Eye (tissue), 1 donor: ENCODE results near the gene WSCD2.
A peak's percentile ranks its signal among the peaks of the same experiment; 100 is the strongest.

Experiments used
- DNase-seq: peaks from one replicate; pipeline ENCODE4 v3.0.0-alpha.2; 2015

WSCD2 gene

DNA sequence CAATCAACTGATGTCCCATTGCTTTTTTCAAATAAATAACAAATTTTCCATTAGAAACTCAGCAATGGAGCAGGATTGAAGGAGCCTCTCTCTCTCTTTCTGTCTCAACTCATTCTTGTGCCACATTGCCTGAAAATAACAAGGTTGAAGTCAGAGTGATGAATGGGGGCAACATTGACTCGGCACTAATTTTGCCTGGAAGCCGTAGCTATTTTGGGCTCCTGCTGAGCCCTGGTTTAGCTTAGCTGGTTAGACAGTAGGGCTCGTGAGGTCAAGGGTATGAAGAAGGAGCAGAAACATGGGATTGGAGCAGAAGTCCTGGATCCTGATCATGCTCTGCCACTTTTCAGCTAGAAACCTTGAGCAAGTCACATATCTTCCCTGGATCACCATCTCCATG lies 38.9 kb downstream of the WSCD2 start:
- no peak for DNase-seq

DNA sequence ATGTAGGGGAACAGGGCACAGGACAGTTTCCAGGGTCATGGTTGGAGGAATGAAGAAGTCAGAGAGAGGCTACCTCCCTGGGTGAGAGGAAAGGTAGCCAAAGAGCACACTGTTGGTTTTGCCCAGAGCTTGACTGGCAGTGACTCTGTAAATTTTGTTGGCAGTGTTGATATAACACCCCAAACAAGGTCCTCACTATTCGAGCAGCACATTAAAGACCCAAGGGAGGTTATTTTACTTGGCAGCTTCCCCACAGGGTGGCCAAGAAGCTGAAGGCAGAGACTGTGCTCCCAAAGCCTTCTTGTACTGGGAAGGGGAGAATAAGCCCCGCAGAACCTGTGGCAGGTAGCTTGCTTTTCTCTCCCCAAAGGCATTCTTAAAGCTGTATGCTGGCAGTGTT lies 40.6 kb downstream of the WSCD2 start:
- no peak for DNase-seq

DNA sequence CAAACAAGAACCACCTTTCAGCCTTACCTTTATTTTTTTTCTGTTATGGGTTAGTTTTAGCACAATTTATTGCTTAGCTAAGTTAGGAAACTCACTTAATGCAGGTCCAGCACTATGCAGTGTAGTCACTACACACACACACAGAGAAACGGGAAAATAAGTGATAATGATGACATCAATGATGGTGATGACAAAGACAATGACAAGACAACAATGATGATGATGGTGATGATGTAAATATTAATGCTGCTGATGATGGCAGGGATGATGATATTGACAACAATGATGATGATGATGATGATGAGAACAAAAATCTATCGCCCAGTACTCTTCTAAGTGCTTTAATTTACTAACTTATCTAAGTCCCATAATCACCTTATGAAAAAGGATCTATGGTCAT lies 41.1 kb downstream of the WSCD2 start:
- DNase-seq: no peak

DNA sequence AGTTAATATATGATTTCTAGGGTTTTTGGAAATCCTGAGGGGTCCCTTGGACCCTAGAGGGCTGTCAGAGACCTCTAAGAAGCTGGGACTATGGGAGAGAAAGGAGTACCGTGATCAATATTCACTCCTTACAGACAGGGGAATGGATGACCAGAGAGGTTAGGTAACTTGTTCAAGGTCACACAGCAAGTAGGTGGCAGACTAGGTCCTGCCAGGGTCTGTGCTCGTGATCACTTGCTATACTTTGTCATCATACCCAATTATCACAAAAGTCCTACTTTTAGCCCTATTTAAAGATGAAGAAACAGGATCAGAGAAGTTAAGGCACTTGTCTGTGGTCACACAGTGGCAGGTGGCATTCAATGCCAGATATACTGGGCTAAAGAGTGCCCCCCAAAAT lies 42.9 kb downstream of the WSCD2 start:
- no peak for DNase-seq

DNA sequence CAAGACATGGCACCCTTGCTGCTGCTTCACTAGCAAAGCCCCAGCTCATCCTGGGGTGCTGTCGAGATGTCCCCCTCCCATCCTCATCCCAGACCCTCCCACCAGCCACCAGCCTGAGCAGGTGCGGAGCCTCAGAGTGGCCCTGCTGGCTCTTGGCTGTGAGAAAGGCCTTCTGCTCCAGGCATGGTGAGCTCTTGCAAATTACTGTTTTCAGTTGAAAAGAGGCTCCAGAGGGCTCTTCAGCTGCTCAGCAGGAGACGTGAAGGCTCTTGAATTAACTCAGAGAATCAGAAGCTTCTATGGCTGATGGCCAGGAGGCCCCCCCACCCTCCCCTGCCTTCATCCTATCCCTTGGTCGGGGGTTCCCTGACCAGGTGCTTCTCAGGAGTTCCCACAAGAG lies 44.1 kb downstream of the WSCD2 start:
- no peak for DNase-seq

DNA sequence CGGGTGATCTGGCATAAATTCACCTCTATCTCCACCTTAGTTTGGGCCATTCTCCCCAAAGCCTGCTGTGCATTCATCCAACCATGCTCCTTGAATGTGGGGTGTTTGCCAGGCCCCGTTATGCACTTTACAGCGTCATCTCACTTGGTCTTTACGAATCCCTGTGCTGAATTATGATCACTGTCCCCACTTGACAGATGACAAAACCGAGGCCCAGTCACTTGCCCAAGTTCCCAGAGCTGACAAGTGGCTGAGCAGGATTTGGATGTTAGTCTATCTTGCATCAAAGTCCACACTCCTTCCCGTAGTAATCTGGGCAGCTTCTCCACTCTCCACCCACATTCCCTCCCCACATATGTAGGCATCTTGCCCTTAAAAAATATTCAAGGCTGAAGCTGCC lies 44.8 kb downstream of the WSCD2 start:
- DNase-seq: no peak

DNA sequence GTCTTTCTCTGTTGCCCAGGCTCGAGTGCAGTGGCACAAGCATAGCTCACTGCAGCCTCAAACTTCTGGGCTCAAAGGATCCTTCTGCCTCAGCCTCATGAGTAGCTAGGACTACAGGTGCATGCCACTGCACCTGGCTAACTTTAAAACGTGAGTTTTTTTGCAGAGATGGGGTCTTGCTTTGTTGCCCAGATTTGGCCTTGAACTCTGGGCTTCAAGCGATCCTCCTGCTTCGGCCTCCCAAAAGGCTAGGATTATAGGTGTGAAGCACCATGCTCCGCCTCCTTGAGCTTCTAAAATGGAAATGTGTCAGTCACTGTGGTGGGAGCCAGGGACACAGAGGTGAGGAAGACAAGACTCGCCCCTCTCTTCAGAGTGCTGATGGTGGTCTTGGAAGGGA lies 45.6 kb downstream of the WSCD2 start:
- no peak for DNase-seq

DNA sequence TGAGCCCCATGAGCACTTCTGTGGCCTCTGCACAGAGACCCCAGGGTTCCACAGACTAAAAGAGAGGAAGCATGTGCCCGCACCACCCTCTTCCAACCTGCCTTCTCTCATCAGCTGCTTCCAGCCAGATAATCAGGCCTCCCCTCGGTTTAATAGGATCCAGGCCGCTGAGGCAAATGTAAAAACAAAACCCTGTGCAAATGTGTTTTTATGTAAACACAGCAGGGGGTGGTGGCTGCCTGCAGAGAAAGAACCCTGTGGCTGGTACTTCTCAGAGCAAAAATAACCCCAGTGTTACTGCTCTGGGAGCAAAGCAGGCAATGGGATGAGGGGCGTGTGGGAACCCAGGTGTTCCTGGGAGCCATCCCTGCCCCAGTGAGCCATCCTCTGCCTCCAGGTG lies 46.2 kb downstream of the WSCD2 start:
- peak; percentile 44 for DNase-seq

DNA sequence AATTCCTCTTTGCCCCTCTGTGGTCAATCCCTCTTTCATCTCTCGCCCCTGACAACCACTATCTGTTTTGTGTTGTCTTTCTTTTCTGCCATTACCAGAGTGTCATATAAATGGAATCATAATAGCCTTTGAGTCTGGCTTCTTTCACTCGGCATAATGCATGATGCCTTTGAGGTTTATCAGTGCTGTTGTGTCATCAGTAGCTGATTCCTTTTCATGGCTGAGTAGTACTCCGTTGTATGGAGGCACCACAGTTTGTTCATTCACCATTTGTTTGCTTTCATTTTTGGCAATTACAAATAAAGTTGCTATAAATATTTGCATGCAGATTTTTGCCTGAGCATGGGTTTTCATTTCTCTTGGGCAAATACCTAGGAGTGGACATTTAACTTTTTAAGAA lies 47.2 kb downstream of the WSCD2 start:
- DNase-seq: no peak

DNA sequence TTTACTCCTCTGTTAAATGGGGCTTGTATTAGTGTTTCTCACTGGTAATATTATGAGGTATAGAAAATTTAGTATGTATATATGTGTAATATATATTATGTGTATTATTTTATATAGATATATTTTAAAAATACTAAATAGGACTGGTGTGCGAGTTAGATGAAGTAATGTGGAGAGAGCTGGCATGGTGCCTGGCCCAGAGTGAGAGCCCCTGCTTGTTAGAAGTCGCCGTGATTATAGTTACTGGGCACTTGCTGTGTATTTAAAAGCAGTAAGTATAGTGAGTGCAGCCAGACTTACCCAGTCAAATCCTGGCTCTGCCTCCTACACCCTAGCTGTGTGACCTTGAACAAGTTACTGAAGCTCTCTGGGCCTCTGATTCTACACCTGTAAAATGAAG lies 48.0 kb downstream of the WSCD2 start:
- no peak for DNase-seq

DNA sequence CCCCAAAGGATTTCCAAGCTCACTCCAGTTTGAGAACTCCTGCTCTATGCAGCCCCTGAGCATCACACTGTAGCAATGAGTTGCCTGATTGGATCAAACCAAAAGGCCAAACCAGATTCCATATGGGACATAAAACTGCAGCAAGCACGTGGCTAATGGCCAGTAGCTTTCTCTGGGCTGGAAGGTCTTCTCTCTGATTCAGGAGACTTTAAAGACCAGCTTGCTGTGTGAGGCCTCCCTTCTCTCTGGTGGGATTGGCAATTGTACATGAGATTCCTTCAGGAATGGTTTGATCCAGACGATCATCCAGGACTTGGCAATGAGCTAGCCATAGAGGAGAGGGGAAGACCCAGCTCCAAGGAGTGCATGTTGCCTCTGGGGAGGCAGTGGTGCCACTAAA lies 50.2 kb downstream of the WSCD2 start:
- no peak for DNase-seq

DNA sequence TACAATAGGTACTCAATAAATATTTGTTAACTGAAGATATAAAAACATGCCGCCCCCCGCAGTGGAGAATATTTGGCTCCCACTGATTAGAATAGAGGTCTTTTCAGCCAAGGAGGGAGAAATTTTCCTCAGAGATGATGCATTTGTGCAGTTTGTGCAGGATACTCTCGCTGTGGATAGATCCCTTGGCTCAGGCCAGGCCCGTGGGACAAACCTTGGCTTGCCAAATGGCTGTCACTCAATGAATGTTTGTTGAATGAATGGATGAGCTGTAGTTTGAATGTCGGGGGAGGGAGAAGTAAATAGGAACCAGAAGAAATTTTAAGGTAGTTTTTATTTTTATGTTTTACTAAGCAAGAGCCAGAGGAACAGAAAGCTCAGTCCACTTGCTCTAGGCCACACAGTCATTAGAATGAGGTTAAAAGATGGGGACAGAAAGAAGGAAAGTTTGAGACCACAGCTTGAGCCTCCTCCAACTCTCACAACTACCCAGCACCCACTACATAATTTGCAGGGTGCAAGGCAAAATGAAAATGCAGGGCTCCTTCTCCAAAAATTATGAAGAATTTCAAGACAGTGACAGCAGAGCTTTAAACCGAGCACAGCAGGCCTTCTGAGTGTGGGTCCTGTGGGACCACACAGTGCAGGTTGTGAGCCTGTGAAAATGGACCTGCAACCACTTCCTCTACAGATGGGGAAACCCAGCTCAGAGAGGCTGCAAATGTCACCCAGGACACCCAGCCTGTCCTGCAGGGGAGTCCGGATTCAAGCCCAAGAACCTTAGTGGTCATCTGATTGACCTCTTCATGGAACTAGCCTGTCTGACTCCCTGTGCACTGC lies 51.4 kb downstream of the WSCD2 start:
- DNase-seq: no peak

DNA sequence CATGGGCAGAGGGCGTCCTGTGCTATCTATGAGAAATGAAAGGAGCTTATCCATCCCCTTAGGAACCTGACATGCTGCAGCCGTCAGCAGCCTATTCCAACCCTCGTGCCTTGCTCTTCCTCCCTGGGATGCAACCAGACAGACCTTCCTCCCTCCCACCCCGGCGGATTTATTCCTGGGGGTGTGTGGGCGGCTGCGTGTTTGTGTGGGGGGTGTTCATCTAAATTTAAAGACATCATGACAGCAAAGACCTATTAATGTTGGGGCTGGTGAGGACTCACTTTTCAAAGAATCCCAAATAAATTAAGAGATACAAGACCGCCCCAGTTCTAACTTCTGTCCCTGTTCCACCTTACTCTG lies 52.0 kb downstream of the WSCD2 start:
- DNase-seq: no peak

DNA sequence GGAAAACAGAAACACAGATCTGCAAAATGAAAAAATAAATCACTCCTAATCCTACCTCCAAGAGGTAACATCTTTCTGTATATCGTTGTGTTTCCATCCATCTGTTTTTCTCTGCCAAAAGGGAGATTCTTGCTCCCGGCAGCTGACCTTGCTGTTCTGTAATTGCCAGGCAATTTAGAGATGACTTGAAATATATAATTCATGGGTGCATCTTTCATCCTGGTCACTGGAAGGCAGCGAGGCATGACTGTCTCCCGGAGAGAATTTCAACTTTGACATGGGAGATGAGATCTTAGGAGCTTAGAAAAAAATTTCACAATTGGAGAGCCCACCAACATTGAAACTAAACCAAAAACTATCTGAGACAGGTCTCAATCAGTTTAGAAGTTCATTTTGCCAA lies 53.0 kb downstream of the WSCD2 start:
- peak; percentile 58 for DNase-seq

DNA sequence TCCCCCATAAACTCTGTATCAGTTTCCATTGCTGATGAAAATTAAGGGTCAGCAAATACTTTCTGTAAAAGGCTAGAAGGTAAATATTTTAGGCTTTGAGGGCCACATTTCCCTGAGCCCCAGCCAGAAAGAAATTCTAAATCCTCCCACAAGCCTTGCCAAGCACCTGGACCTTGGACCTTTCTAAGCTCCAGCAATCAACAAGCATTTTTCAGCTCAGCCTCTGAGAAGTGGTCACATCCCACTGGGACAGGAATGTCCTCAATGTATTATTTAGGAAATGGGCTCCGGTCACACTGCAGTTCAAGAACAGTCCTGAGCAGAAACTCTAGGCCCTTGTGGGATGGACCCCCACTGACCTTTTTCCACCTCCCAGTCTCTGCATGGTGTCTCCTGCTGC lies 55.9 kb downstream of the WSCD2 start:
- DNase-seq: no peak

DNA sequence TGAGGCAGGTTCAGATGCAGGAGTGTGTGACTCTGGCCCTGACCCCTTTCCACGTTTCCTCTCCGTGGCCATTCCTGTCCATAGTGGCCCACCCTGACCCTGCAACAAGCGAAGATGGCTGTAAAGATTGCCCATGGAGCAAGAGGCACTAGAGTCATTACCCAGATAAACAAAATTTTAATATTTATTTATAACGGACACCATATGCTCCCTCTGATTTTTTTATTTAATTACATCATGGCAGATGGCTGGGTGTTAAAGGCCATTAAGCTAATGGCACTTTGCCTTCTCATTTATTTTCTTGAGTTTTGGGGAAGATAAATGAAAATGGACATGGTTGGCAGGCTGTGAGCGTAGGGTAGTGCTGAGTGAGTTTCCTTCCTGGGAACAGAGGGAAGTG lies 58.7 kb downstream of the WSCD2 start:
- DNase-seq: no peak

DNA sequence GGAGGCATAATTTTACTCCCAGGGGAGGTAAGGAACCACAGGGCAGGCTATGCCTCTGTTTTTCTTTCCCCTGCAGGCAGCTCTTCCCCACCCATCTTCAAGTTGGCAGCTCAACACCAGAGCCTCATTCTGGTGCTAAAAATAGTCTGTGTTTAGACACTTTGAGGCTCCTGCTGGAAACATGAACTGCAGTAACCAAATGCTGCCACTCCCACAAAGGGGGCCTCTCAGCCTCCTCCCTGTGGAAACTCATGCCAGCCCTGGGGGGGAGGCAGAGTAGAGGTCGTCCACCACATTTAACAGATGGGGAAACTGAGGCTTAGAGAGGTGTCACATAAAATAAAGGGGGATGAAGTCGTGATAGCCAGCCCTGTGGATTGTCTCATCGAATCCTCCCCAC lies 61.4 kb downstream of the WSCD2 start:
- DNase-seq: no peak

DNA sequence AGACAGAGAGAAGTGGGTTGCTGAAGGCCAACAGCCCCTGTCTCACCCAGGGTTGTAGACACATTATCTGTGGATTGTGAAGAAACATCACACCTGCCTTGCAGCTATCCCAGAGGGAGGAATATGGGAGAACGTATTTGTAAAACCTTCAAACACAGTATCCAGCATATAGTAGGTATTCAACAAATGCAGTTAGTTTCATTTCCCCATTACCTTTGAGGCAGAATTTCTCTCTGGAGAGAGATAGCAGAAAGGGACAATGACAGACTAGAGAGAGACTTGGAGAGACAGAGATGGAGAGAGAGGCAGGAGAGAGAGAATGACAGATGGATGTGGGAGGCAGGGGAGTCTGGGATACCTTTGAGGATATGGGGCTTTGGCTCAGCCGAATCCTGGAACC lies 62.0 kb downstream of the WSCD2 start:
- no peak for DNase-seq

DNA sequence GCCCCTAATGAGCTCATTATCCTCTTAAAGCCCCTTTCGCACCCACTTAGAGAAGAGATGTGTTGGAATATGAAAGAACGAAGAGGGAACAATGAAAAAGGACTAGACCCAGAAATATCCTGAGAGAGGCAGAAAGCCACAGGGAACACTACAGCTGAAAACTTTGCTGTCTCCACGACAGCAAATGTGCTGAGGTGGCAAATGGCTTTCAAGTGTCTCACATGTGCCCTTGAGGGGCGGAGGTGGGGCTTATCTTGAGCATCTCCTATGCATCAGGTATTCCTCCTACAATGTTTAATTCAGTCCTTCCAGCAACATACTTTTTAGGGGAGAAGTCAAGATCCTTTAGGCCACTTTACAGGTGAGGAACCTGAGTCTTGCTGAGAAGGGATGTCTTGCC lies 62.9 kb downstream of the WSCD2 start:
- DNase-seq: no peak

DNA sequence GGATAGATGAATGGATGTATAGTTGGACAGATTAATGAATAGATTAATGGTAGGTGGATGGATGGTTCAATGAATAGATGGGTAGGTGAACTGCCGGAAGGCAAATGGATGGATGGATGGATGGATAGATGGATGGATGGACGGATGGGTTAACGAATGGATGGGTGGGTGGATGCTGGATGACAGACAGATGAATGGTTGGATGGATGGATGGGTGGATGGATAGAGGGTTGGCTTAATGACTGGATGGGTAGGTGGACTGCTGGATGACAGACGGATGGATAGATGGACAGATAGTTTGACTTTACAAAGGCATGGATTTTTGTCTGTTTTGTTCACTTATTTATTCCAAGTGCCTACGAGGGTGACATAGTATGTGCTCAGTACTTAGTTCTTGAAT lies 64.4 kb downstream of the WSCD2 start:
- DNase-seq: no peak

DNA sequence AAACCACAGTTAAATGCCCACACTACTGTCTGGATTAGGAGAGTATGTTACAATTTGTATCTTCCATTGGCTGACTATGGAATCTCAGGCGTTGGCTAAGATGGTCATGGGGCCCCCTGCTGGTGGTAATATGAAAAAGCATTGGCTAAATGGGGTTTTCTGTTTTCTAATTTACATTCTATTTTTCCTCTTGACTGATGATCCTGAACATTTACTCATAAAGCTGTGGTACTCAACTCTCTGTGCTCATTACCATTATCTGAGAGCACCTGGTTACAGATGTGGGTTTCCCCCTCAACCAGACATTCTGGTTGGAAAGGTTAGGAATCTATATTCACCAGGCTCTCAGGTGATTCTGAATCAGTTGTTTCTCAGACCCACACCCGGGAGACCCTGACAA lies 64.8 kb downstream of the WSCD2 start:
- peak; percentile 80 for DNase-seq

DNA sequence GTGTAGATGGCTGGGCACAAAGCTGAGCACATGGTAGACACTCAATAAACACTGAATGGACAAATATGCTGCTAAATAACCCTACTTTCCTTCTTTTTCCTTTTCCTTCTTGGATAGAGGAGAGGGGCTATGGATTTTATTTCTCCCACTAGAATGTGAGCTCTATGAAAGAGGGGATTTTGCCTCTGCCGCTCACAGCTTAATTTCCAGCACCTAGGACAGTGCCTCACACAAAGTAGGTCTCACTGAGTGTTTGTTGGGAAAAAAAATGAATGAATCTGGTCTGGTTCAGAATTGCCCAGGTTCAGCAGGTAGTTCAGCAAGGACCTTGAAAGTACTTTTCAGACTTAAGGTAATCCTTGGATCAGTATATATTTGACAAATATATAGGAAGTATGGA lies 65.5 kb downstream of the WSCD2 start:
- DNase-seq: no peak

DNA sequence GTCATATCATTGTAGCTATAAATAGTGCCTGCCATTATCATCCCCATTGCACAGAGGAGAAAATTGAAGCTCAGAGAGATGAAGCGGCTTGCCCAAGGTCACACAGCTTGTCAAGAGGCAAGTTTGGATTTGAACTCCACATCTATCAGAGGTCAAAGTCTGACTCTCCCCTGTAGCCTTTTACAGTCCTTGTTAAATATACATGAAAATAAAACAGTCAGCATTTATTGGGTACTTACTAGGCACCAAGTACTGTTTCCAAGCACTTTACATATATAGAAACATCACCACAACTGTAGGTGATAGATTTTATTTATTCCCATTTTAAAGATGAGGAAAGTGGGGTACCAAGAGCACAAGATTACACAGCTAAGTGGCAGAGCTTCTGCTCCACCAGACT lies 67.2 kb downstream of the WSCD2 start:
- DNase-seq: no peak

DNA sequence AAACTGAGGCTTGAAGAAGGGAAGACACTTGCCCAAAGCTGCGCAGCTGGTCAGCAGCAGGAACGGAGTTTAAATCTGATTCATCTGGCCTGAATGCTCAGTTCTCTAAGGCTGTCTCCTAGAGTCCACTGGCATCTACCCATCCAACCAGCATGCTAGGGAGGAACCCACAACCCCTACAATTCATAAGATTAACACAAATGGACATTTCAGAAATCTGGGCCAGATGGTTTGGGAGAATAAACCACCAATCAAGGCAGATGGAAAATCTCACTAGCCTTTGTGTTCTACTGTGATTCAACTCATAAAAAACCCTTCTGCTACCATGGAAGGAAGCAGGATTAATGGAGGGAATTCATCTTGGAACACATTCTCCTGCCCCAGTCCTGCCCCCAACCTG lies 67.8 kb downstream of the WSCD2 start:
- DNase-seq: no peak

DNA sequence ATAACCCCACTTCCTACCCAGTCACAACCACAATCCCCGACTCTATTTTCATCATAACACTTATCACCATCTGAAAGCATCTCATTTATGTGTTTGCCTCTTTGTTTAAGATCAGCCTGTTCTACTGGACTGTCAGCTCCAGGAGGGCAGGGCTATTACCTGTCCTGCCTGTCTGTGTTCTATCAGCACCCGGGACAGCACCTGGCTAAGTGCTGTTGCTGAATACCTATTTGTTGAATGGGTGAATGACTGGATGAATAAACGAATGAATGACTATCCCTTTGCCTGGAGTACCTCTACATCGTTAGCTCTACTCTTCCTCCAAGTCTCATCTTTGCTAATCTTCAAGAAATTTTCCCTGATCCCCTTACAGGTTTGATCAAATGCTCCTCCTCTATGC lies 69.0 kb downstream of the WSCD2 start:
- DNase-seq: no peak

DNA sequence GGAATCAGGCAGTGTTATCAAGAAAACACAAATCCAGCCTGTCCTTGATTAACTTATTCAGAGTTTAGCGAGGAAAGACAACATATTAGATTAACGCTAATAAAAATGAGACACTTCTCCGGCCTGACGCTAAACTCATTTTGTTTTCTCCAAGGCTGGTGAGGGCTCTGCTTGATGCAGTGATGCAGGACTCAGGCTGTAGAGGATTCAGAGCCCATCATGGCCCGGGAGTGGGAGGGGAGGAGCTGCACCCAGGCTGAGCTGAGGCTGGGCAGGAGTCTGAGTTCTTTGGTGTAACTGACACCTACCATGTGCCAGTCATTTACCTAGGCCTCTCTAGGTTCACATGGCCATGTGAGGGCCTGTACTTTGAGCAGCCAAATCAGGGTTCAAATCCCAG lies 70.0 kb downstream of the WSCD2 start:
- no peak for DNase-seq
